GM12801 (cell line): ENCODE results near the gene TINAG.

Experiments used
- TF ChIP-seq, protein P1 (sequence below): IDR thresholded peaks from one replicate; pipeline ENCODE4 v1.5.1; 2011; ENCODE audit warnings: control low read depth; ENCODE audit not compliant: insufficient read length; ENCODE audit errors: extremely low read depth

Gene TINAG

DNA sequence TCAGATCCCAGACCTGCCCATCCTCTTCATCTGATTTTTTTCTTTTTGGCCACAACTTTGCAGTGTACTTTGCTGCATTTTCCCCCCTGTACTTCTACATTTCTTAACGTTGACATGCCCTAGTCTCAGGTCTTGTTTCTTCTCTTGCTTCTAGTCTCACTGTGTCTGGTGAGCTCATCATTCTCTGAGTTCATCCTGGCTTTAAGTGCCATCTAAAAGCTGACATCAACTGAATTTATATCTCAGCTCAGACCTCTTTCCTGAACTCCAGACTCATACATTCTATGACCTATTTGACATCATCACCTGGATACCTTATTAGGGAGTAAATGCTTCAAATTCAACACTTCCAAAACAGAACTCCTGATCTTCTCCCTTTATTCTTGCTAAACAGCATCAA lies 48.9 kb downstream of the TINAG start:
- TF ChIP-seq, protein P1, sequence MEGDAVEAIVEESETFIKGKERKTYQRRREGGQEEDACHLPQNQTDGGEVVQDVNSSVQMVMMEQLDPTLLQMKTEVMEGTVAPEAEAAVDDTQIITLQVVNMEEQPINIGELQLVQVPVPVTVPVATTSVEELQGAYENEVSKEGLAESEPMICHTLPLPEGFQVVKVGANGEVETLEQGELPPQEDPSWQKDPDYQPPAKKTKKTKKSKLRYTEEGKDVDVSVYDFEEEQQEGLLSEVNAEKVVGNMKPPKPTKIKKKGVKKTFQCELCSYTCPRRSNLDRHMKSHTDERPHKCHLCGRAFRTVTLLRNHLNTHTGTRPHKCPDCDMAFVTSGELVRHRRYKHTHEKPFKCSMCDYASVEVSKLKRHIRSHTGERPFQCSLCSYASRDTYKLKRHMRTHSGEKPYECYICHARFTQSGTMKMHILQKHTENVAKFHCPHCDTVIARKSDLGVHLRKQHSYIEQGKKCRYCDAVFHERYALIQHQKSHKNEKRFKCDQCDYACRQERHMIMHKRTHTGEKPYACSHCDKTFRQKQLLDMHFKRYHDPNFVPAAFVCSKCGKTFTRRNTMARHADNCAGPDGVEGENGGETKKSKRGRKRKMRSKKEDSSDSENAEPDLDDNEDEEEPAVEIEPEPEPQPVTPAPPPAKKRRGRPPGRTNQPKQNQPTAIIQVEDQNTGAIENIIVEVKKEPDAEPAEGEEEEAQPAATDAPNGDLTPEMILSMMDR, result no peak

DNA sequence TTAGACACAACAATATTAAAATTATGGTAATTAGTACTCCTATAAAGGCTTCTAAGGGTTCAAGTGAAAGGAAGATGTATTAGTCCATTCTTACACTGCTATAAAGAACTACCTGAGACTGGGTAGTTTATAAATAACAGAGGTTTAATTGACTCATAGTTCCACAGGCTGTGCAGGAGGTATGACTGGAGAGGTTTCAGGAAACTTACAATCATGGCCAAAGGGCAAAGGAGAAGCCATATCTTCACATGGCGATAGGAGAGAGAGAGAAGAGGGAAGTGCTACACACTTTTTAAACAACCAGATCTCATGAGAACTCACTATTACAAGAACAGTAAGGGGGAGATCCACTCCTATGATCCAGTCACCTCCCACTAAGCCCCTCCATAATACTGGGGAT lies 52.9 kb downstream of the TINAG start:
- TF ChIP-seq, protein P1, result no peak

DNA sequence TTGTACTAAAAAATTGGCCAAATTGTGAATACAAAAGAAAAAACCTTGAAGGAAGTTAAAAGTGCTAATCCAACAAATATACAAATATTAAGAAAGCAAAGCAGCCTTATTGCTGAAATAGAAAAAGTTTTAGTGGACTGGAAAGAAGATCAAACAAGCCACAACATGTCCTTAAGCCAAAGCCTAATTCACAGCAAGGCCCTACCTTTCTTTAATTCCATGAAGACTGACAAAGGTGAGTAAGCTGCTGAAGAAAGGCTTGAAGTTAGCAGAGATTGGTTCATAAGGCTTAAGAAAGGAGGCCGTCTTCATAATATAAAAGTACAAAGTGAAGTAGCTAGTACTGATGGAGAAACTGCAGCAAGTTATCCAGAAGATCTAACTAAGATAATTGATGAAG lies 53.5 kb downstream of the TINAG start:
- TF ChIP-seq, protein P1, result no peak

DNA sequence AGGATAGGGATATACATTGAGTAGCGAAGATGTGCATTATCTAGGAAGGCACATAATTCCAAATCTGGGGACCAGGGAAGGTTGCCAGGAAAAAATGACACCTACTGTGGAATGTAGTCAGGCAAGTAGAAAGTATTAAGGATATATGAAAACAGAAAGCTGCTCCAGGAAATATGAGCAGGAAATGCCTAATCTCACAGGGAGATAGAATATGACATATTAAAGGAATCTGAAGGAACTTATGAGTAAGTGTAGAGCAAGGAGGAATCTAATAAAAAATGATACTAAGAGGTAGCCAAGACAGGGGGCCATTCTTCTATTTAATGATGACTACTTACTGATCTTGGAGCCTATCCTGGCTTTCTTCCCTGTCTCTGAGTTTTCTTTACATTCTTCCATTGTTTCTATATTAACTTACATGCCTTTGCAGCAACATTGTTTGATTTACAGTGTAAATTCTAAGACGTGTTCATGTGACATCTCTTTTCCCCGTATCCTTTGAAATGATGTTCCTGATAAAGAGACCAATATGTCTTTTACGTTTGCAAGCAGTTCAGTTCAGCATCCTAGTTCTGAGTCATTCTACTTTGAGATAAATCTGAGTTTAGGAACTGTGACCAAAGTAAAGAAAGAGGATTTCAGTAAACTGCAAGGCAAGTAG lies 58.6 kb downstream of the TINAG start:
- TF ChIP-seq, protein P1, result no peak

DNA sequence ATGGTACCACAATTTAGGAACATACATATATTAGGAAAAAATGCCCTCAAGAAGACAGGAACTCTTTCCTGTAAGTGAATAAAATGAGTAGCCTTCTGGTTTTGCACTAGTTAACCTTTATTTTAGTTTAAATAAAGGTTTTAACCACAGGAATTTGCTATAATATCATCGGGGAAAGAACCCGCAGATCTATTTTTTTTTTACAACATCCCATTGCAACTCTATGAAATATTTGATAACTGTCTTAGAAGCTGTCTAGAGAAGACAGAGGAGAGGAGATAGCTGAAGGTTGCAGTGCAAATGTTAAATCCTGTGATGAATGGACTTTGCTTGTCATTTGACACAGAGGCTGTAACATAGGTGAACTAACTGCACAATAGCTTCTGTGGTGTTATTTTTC lies 69.5 kb downstream of the TINAG start:
- TF ChIP-seq, protein P1, result no peak

DNA sequence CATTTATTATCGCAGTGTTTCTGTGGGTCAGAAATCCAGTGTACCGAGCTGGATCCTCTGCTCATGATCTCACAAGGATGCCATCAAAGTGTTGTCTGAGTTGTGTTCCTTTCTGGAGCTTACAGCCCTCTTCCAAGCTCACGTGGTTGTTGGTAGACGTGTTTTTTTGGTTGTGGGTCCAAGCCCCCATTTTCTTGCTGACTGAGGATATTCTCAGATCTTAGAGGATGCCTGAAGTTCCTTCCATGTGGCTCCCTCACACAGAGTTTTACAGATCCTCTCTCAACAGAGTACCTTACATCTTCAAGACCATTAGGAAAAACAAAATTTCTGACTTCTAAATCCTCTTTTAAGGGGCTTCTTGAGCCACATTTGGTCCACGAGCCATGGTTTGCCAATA lies 78.1 kb downstream of the TINAG start:
- TF ChIP-seq, protein P1, result no peak

DNA sequence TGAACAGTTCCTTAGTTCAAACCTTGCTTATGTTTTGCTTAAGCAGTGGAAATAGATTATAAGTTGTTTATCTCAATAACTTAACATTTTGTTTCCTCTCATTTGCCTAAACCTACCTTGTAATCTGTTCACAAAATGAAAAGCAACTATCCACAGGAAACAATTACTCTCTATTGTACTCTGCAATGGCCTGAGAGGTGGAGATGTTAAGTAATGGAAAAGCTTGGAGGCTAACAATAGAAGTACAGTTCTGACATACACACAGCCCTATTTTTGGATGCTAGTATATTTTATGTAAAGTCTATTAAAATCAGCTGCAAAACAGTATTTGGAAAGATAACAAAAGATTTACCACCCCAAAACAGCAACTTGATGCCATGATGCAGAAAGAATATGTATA lies 82.1 kb downstream of the TINAG start:
- TF ChIP-seq, protein P1, result no peak
